H1 (cell line): Measurements from ENCODE around the gene CFDP1. TPM values are rescaled to one million over a fixed set of nuclear protein-coding genes. Genes with fewer than 3 reads are reported as not detected.

Source experiments
- CEBPB ChIP-seq: IDR thresholded peaks from 2 replicates; pipeline ENCODE4 v1.6.1; 2012; ENCODE audit warnings: low read depth, low read length
- FOSL1 ChIP-seq: IDR thresholded peaks from 2 replicates; pipeline ENCODE4 v1.6.1; 2011; ENCODE audit warnings: mild to moderate bottlenecking, low read depth, low read length, moderate library complexity; ENCODE audit not compliant: insufficient read depth
- NANOG ChIP-seq: IDR thresholded peaks from 2 replicates; pipeline ENCODE4 v1.6.1; 2011; ENCODE audit warnings: low read length, low read depth, mild to moderate bottlenecking, inconsistent platforms; ENCODE audit not compliant: insufficient read depth, poor library complexity, severe bottlenecking
- PHF8 ChIP-seq: fragments of 200-600 bp; sonication (generic); conservative IDR thresholded peaks from 2 replicates; pipeline ENCODE4 v1.7.1; 2012; ENCODE audit warnings: low read depth, mild to moderate bottlenecking, inconsistent platforms, low read length, moderate library complexity
- SIRT6 ChIP-seq: IDR thresholded peaks from one replicate; pipeline ENCODE4 v1.7.1; 2012; ENCODE audit warnings: low read length, inconsistent platforms
- polyA plus RNA-seq, 7 experiments: library from polyadenylated mRNA; depleted of rRNA in 3 of 7; stranded (reverse) in 5 of 7; unstranded in 2 of 7; fragments of >200 nt in 5 of 7; fragments of 200-250 nt in 2 of 7; gene quantifications; 1 replicate in 5 of 7; 2 replicates in 1 of 7; 4 replicates in 1 of 7; pipeline versions ENCODE4 v1.2.1 to v1.2.3, GENCODE V29; 2011 to 2013; ENCODE audit warnings: missing spikeins in 2 of 7, mixed read lengths in 2 of 7
- total RNA-seq: library from RNA; stranded (reverse); fragmentation: NEBNext Ultra II Directional; extraction: Animal tissue kit (Norgen Biotek cat#: 25700); gene quantifications from 2 replicates; pipeline ENCODE4 v1.2.1, GENCODE V29; 2021
- TF ChIP-seq, protein P1 (sequence below): IDR thresholded peaks from 2 replicates; pipeline ENCODE4 v1.6.1; 2011; ENCODE audit warnings: low read depth, mild to moderate bottlenecking, low read length; ENCODE audit not compliant: insufficient read depth

The CFDP1 gene
- total and polyA plus RNA-seq, 2 of the 8 experiments (the other 6 are each of a cell fraction or from before 2014, with no cell fraction given): 25.5 to 77.3 TPM

- TF ChIP-seq, protein P1, sequence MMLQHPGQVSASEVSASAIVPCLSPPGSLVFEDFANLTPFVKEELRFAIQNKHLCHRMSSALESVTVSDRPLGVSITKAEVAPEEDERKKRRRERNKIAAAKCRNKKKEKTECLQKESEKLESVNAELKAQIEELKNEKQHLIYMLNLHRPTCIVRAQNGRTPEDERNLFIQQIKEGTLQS: no peak
- no peak for TF ChIP-seq NANOG
- TF ChIP-seq PHF8: no peak
- TF ChIP-seq CEBPB: no peak
- no peak for TF ChIP-seq FOSL1
- no peak for TF ChIP-seq SIRT6
Observed at GRCh38 chr16:75323933-75324332, 109.4 kb downstream of the CFDP1 start (continued).
